ENCODE data around the gene SPINK4.

DNA sequence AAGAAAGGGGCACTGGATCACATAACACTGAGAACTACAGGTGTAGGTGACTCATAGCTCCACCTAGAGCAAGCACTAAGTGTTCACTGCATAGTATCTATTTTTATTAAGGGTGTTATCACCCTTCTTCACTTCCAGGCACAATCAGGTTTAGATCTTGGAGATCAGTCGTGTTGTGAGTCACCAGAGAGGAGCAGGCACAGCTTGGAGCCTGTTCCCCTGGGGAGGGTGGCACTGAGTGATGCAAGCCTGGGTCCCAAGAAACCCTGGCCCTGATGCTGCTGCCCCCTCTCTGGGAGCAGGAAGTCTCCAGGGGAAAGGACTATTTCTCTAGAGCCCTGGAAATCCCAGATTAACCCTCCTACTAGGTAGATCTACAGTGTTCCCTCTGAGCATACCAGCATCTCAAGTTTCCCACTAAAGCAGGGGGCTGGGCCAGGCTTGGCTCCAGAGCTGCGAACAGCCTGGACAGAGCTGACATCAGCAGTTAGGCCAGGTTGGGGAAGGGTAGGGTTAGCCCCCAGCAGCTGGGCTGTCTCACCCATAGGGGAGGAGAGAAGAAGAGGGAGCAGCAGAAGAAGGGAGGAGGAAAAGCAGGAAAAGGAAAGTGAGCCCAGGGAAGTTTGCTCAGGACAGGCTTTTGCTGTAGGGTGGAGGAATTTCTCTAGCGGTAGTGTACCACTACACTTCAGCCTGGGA, 28.1 kb upstream of the SPINK4 start:
- TF ChIP-seq, protein P1, sequence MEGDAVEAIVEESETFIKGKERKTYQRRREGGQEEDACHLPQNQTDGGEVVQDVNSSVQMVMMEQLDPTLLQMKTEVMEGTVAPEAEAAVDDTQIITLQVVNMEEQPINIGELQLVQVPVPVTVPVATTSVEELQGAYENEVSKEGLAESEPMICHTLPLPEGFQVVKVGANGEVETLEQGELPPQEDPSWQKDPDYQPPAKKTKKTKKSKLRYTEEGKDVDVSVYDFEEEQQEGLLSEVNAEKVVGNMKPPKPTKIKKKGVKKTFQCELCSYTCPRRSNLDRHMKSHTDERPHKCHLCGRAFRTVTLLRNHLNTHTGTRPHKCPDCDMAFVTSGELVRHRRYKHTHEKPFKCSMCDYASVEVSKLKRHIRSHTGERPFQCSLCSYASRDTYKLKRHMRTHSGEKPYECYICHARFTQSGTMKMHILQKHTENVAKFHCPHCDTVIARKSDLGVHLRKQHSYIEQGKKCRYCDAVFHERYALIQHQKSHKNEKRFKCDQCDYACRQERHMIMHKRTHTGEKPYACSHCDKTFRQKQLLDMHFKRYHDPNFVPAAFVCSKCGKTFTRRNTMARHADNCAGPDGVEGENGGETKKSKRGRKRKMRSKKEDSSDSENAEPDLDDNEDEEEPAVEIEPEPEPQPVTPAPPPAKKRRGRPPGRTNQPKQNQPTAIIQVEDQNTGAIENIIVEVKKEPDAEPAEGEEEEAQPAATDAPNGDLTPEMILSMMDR (optimal IDR thresholded peaks at IDR 0.05 in 1 of 3, IDR thresholded peaks at IDR 0.05 in 1 of 3, conservative IDR thresholded peaks at IDR 0.05 in 1 of 3; ENCODE audit: extremely low read depth in 1 of 3, insufficient read depth in 2 of 3, low read length in 3 of 3) = no peak
- no peak for TF ChIP-seq EZH2 (IDR thresholded peaks at IDR 0.05; ENCODE audit: low read length)
